Measurements from ENCODE around the gene BMP10.

BMP10 gene

GRCh38 chr2:68916226-68916625, 45.0 kb upstream of the BMP10 start:
- TF ChIP-seq, protein P1, sequence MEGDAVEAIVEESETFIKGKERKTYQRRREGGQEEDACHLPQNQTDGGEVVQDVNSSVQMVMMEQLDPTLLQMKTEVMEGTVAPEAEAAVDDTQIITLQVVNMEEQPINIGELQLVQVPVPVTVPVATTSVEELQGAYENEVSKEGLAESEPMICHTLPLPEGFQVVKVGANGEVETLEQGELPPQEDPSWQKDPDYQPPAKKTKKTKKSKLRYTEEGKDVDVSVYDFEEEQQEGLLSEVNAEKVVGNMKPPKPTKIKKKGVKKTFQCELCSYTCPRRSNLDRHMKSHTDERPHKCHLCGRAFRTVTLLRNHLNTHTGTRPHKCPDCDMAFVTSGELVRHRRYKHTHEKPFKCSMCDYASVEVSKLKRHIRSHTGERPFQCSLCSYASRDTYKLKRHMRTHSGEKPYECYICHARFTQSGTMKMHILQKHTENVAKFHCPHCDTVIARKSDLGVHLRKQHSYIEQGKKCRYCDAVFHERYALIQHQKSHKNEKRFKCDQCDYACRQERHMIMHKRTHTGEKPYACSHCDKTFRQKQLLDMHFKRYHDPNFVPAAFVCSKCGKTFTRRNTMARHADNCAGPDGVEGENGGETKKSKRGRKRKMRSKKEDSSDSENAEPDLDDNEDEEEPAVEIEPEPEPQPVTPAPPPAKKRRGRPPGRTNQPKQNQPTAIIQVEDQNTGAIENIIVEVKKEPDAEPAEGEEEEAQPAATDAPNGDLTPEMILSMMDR (conservative IDR thresholded peaks at IDR 0.05; ENCODE audit: low read depth, low read length), result no peak
- Histone ChIP-seq H2AFZ (ENCODE audit: low read depth) (no peak overlapping the region), H4K20me1 (ENCODE audit: insufficient read depth) (no peaks in the 10 kb centered on the region), H3K79me2 (ENCODE audit: insufficient read depth, low read depth) (no peaks in the 10 kb centered on the region), H3K4me3 (IDR thresholded peaks at IDR 0.05; ENCODE audit: insufficient read depth, low read depth, low read length) (no peak overlapping the region), H3K9ac (no peak overlapping the region), H3K4me2 (no peak overlapping the region), H3K27me3 (ENCODE audit: insufficient read depth, low read depth) (no peaks in the 10 kb centered on the region), H3K36me3 (ENCODE audit: insufficient read depth) (no peaks in the 10 kb centered on the region), H3K27ac (no peak overlapping the region), H3K4me1 (ENCODE audit: low read depth, poor library complexity, severe bottlenecking) (peaks cover 12% of the 10 kb centered on the region)

- Histone ChIP-seq H3K79me2 (ENCODE audit: insufficient read depth, low read depth) (no peaks in the 10 kb centered on the region), H3K4me3 (IDR thresholded peaks at IDR 0.05; ENCODE audit: insufficient read depth, low read depth, low read length) (no peak overlapping the region), H3K9ac (no peak overlapping the region), H4K20me1 (ENCODE audit: insufficient read depth) (no peaks in the 10 kb centered on the region), H2AFZ (ENCODE audit: low read depth) (no peak overlapping the region), H3K27me3 (ENCODE audit: insufficient read depth, low read depth) (no peaks in the 10 kb centered on the region), H3K36me3 (ENCODE audit: insufficient read depth) (no peaks in the 10 kb centered on the region), H3K4me2 (no peak overlapping the region), H3K27ac (no peak overlapping the region), H3K4me1 (ENCODE audit: low read depth, poor library complexity, severe bottlenecking) (peaks cover 16% of the 10 kb centered on the region)
- TF ChIP-seq, protein P1 (conservative IDR thresholded peaks at IDR 0.05; ENCODE audit: low read depth, low read length), result no peak
Observed at GRCh38 chr2:68915393-68915792, 44.2 kb upstream of the BMP10 start.

DNA sequence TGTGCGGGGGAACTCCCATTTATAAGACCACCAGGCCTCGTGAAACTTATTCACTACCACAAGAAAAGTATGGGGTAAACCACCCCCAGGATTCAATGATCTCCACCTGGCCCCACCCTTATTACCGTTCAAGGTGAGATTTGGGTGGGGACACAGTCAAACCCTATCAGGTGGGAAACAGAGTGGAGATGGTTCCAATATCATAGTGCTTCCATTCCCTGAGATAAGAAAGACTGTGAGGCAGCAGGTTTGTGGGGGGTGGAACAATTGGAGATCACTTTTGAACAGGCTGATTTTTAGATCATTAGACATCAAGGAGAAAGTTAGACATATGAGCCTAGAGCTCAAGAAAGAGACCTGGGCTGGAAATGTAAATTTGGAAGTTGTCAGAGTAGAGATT, 42.2 kb upstream of the BMP10 start:
- Histone ChIP-seq H4K20me1 (ENCODE audit: insufficient read depth) (no peaks in the 10 kb centered on the region), H3K9ac (no peak overlapping the region), H3K27ac (no peak overlapping the region), H3K36me3 (ENCODE audit: insufficient read depth) (no peaks in the 10 kb centered on the region), H3K27me3 (ENCODE audit: insufficient read depth, low read depth) (no peaks in the 10 kb centered on the region), H3K79me2 (ENCODE audit: insufficient read depth, low read depth) (no peaks in the 10 kb centered on the region), H2AFZ (ENCODE audit: low read depth) (no peak overlapping the region), H3K4me3 (IDR thresholded peaks at IDR 0.05; ENCODE audit: insufficient read depth, low read depth, low read length) (no peak overlapping the region), H3K4me2 (no peak overlapping the region), H3K4me1 (ENCODE audit: low read depth, poor library complexity, severe bottlenecking) (peaks cover 36% of the 10 kb centered on the region)
- TF ChIP-seq, protein P1 (conservative IDR thresholded peaks at IDR 0.05; ENCODE audit: low read depth, low read length), result no peak

GRCh38 chr2:68912732-68913131, 41.5 kb upstream of the BMP10 start:
- Histone ChIP-seq H3K4me3 (IDR thresholded peaks at IDR 0.05; ENCODE audit: insufficient read depth, low read depth, low read length) (no peak overlapping the region), H3K27me3 (ENCODE audit: insufficient read depth, low read depth) (no peaks in the 10 kb centered on the region), H4K20me1 (ENCODE audit: insufficient read depth) (no peaks in the 10 kb centered on the region), H3K79me2 (ENCODE audit: insufficient read depth, low read depth) (no peaks in the 10 kb centered on the region), H3K4me1 (ENCODE audit: low read depth, poor library complexity, severe bottlenecking) (peaks cover 41% of the 10 kb centered on the region), H3K4me2 (no peak overlapping the region), H2AFZ (ENCODE audit: low read depth) (no peak overlapping the region), H3K9ac (no peak overlapping the region), H3K36me3 (ENCODE audit: insufficient read depth) (no peaks in the 10 kb centered on the region), H3K27ac (no peak overlapping the region)
- TF ChIP-seq, protein P1 (conservative IDR thresholded peaks at IDR 0.05; ENCODE audit: low read depth, low read length), result no peak

Measured in KMS-11 (cell line).